Left colon (tissue), 2 donors: ENCODE measurements around the gene DAB1. TPM values are rescaled to one million over a fixed set of nuclear protein-coding genes. Genes with fewer than 3 reads are reported as not detected.

ENCODE experiments used
- ATAC-seq: fragments of 200-7000 bp; cut with Tn5 transposase; one replicate; pipeline ENCODE4 v1.9.1; 2020; ENCODE audit warnings: mild to moderate bottlenecking, moderate library complexity
- DNase-seq, 2 donors: peaks; one replicate each; pipeline ENCODE4 v3.0.0-alpha.2; 2020
- intact Hi-C, 2 donors: fragments of 100-400 bp; cut with DNase I in 1 of 2; cut with micrococcal nuclease in 1 of 2; formaldehyde crosslinking; loops; one replicate each; pipeline versions ENCODE4 v1.11.2 to v1.14.0; 2022; cut with DNase I, micrococcal nuclease
- total RNA-seq, 2 donors: library from RNA; stranded (reverse); fragmentation: NEBNext Ultra II Directional; extraction: Animal tissue kit (Norgen Biotek cat#: 25700); gene quantifications; one replicate each; pipeline ENCODE4 v1.2.1, GENCODE V29; 2021
- donor health status: DM: no; HTN: no; CAD: no.
- donor health status: DM: yes; HTN: yes; CAD: no.

The DAB1 gene
- total RNA-seq, 2 donors from 2014 or later = 0.64 to 2.2 TPM

GRCh38 chr1:56992318-56993125, 431.3 kb downstream of the DAB1 start:
- intact Hi-C loops = no loop called here
- DNase-seq = no peak
- ATAC-seq = no peak

GRCh38 chr1:56991576-56991975, 432.3 kb downstream of the DAB1 start:
- DNase-seq (no peak), ATAC-seq (no peak)
- intact Hi-C loops = no loop called here

- no peak for DNase-seq
- no peak for ATAC-seq
- intact Hi-C loops = no loop called here
Measured at GRCh38 chr1:56986397-56986796, 437.5 kb downstream of the DAB1 start.

- intact Hi-C loops = no loop called here
- no peak for ATAC-seq
- DNase-seq = no peak
Measured at GRCh38 chr1:56985857-56986256, 438.0 kb downstream of the DAB1 start.

GRCh38 chr1:56983484-56983883, 440.4 kb downstream of the DAB1 start:
- ATAC-seq (no peak), DNase-seq (no peak)
- intact Hi-C loops = no loop called here

GRCh38 chr1:56979986-56980755, 443.7 kb downstream of the DAB1 start:
- intact Hi-C loops = no loop called here
- ATAC-seq (no peak), DNase-seq (no peak)

- ATAC-seq = no peak
- no peak for DNase-seq
- intact Hi-C loops = no loop called here
Measured at GRCh38 chr1:56978819-56979218, 445.0 kb downstream of the DAB1 start.

GRCh38 chr1:56977910-56978309, 445.9 kb downstream of the DAB1 start:
- ATAC-seq = no peak
- intact Hi-C loops = no loop called here
- DNase-seq = no peak

GRCh38 chr1:56975446-56975845, 448.4 kb downstream of the DAB1 start:
- ATAC-seq = no peak
- intact Hi-C loops = no loop called here
- DNase-seq = no peak

GRCh38 chr1:56973923-56974742, 449.7 kb downstream of the DAB1 start:
- DNase-seq = no peak
- intact Hi-C loops = no loop called here
- no peak for ATAC-seq

GRCh38 chr1:56972976-56973375, 450.9 kb downstream of the DAB1 start:
- ATAC-seq (no peak), DNase-seq (no peak)
- intact Hi-C loops = no loop called here

GRCh38 chr1:56970280-56970679, 453.6 kb downstream of the DAB1 start:
- intact Hi-C loops = no loop called here
- no peak for DNase-seq

GRCh38 chr1:56968878-56969495, 454.9 kb downstream of the DAB1 start:
- DNase-seq = no peak
- no peak for ATAC-seq
- intact Hi-C loops = no loop called here

More at GRCh38 chr1:56970280-56970679, 453.6 kb downstream of the DAB1 start:
- ATAC-seq = no peak

- intact Hi-C loops = no loop called here
- no peak for ATAC-seq
- no peak for DNase-seq
Measured at GRCh38 chr1:56967900-56968832, 455.7 kb downstream of the DAB1 start.

- ATAC-seq (no peak), DNase-seq (no peak)
- intact Hi-C loops = no loop called here
Measured at GRCh38 chr1:56967355-56967754, 456.5 kb downstream of the DAB1 start.

- no peak for DNase-seq
- ATAC-seq = no peak
- intact Hi-C loops = no loop called here
Measured at GRCh38 chr1:56966698-56966999, 457.2 kb downstream of the DAB1 start.

- no peak for DNase-seq
- no peak for ATAC-seq
Measured at GRCh38 chr1:56965916-56966697, 457.8 kb downstream of the DAB1 start, which contains the start of gene C8B. Gene C8B (minus strand): TSS chr1:56966015. CDS start chr1:56965948, 67 bp downstream.

More at GRCh38 chr1:56965916-56966697, 457.8 kb downstream of the DAB1 start, which contains the start of gene C8B:
- intact Hi-C loops = no loop called here
